Stimulated activated naive CD8-positive, alpha-beta T cell treated with anti-CD3 and anti-CD28 coated beads, Interleukin-15, amount 100 ng/mL, for 72 hours (primary cell): ENCODE measurements around the gene CCNY.
A peak's percentile ranks its signal among the peaks of the same experiment; 100 is the strongest.
"Not testable (repeated sequence)": the region's sequence is repeated elsewhere in the genome, so short reads cannot be mapped to it uniquely, and the experiment has no call there.

Experiments used
- ATAC-seq: fragments of 150-1000 bp; cut with Tn5 transposase; 2 replicates; pipeline ENCODE4 v1.10.0; 2021; ENCODE audit warnings: mild to moderate bottlenecking, moderate library complexity
- DNase-seq, 2 donors: peaks; one replicate each; pipeline ENCODE4 v3.0.0; 2021 to 2022
- H3K27ac Mint-ChIP-seq, 2 donors: one replicate each; pipeline ENCODE4 v1.8.0; 2022; ENCODE audit warnings: mild to moderate bottlenecking in 2 of 2, mixed read lengths in 2 of 2, moderate library complexity in 2 of 2
- H3K27me3 Mint-ChIP-seq: one replicate; pipeline ENCODE4 v1.8.0; 2022; ENCODE audit warnings: mixed read lengths
- H3K4me1 Mint-ChIP-seq: one replicate; pipeline ENCODE4 v1.8.0; 2022; ENCODE audit warnings: mild to moderate bottlenecking, mixed read lengths
- H3K4me3 Mint-ChIP-seq, 2 donors: one replicate each; pipeline ENCODE4 v1.8.0; 2022; ENCODE audit warnings: mild to moderate bottlenecking in 2 of 2, mixed read lengths in 2 of 2, moderate library complexity in 1 of 2
- H3K9me3 Mint-ChIP-seq, 2 donors: one replicate each; pipeline ENCODE4 v1.8.0; 2022; ENCODE audit warnings: mixed read lengths in 2 of 2

CCNY gene

GRCh38 chr10:35397953-35398352 lies 61.6 kb downstream of the CCNY start:
- ATAC-seq (no peak), DNase-seq (no peak)
- no peak overlapping the region for H3K27ac Mint-ChIP-seq

GRCh38 chr10:35398355-35398754 lies 62.0 kb downstream of the CCNY start:
- peaks cover 55% of the 10 kb centered on the region for H3K4me1 Mint-ChIP-seq
- no peaks in the 10 kb centered on the region for H3K9me3 Mint-ChIP-seq
- H3K27ac Mint-ChIP-seq = no peak overlapping the region
- ATAC-seq (no peak), DNase-seq (no peak)
- H3K27me3 Mint-ChIP-seq = no peaks in the 10 kb centered on the region
- no peak overlapping the region for H3K4me3 Mint-ChIP-seq

More at GRCh38 chr10:35397953-35398352, 61.6 kb downstream of the CCNY start:
- Mint-ChIP-seq H3K4me3 (no peak overlapping the region), H3K4me1 (peaks cover 59% of the 10 kb centered on the region), H3K9me3 (no peaks in the 10 kb centered on the region), H3K27me3 (no peaks in the 10 kb centered on the region)

GRCh38 chr10:35398908-35399307 lies 62.6 kb downstream of the CCNY start:
- Mint-ChIP-seq H3K9me3 (no peaks in the 10 kb centered on the region), H3K4me1 (peaks cover 52% of the 10 kb centered on the region), H3K4me3 (no peak overlapping the region), H3K27me3 (no peaks in the 10 kb centered on the region), H3K27ac (no peak overlapping the region)
- DNase-seq (no peak), ATAC-seq (no peak)

GRCh38 chr10:35399414-35400009 lies 63.2 kb downstream of the CCNY start:
- Mint-ChIP-seq H3K4me3 (no peak overlapping the region), H3K27me3 (no peaks in the 10 kb centered on the region), H3K9me3 (no peaks in the 10 kb centered on the region), H3K4me1 (peaks cover 48% of the 10 kb centered on the region), H3K27ac (peak overlapping the region in 1 of 2 donors; percentile 63)
- DNase-seq (no peak), ATAC-seq (no peak)

- H3K27me3 Mint-ChIP-seq = no peaks in the 10 kb centered on the region
- H3K9me3 Mint-ChIP-seq = no peaks in the 10 kb centered on the region
- DNase-seq (no peak), ATAC-seq (no peak)
- no peak overlapping the region for H3K4me3 Mint-ChIP-seq
- H3K4me1 Mint-ChIP-seq = peaks cover 36% of the 10 kb centered on the region
- no peak overlapping the region for H3K27ac Mint-ChIP-seq
These were observed 64.4 kb downstream of the CCNY start for GRCh38 chr10:35400595-35401268.

GRCh38 chr10:35403491-35403890 lies 67.2 kb downstream of the CCNY start:
- not testable (repeated sequence) for H3K27ac Mint-ChIP-seq, DNase-seq, H3K9me3 Mint-ChIP-seq, ATAC-seq, H3K27me3 Mint-ChIP-seq, H3K4me3 Mint-ChIP-seq
- H3K4me1 Mint-ChIP-seq = peaks cover 29% of the 10 kb centered on the region

GRCh38 chr10:35404077-35404476 lies 67.8 kb downstream of the CCNY start:
- not testable (repeated sequence) for H3K27me3 Mint-ChIP-seq, H3K9me3 Mint-ChIP-seq, H3K4me3 Mint-ChIP-seq, H3K27ac Mint-ChIP-seq, DNase-seq, ATAC-seq
- H3K4me1 Mint-ChIP-seq = peaks cover 30% of the 10 kb centered on the region

GRCh38 chr10:35406003-35406630 lies 69.8 kb downstream of the CCNY start:
- not testable (repeated sequence) for ATAC-seq, H3K27ac Mint-ChIP-seq, H3K4me3 Mint-ChIP-seq, H3K27me3 Mint-ChIP-seq, H3K9me3 Mint-ChIP-seq, DNase-seq
- H3K4me1 Mint-ChIP-seq = peaks cover 38% of the 10 kb centered on the region

- not testable (repeated sequence) for H3K9me3 Mint-ChIP-seq, H3K4me3 Mint-ChIP-seq, ATAC-seq, DNase-seq, H3K27me3 Mint-ChIP-seq
- H3K27ac Mint-ChIP-seq = peak overlapping the region in 1 of 2 donors; percentile 20
- peaks cover 38% of the 10 kb centered on the region for H3K4me1 Mint-ChIP-seq
These were observed 71.4 kb downstream of the CCNY start for GRCh38 chr10:35407696-35408095.

GRCh38 chr10:35409094-35409582 lies 72.8 kb downstream of the CCNY start:
- Mint-ChIP-seq H3K27ac (peak overlapping the region in 1 of 2 donors; percentile 2), H3K4me1 (peaks cover 38% of the 10 kb centered on the region), H3K4me3 (no peak overlapping the region), H3K9me3 (no peaks in the 10 kb centered on the region), H3K27me3 (no peaks in the 10 kb centered on the region)
- DNase-seq = peak in 1 of 2 donors; percentile 20
- peak; percentile 73 for ATAC-seq

GRCh38 chr10:35409808-35410207 lies 73.5 kb downstream of the CCNY start:
- H3K27ac Mint-ChIP-seq = no peak overlapping the region
- peaks cover 38% of the 10 kb centered on the region for H3K4me1 Mint-ChIP-seq
- ATAC-seq = no peak
- no peak for DNase-seq
- no peak overlapping the region for H3K4me3 Mint-ChIP-seq
- no peaks in the 10 kb centered on the region for H3K9me3 Mint-ChIP-seq
- H3K27me3 Mint-ChIP-seq = no peaks in the 10 kb centered on the region

GRCh38 chr10:35412003-35412723 lies 75.9 kb downstream of the CCNY start:
- DNase-seq (no peak), ATAC-seq (no peak)
- Mint-ChIP-seq H3K27ac (no peak overlapping the region), H3K4me1 (peaks cover 34% of the 10 kb centered on the region), H3K4me3 (no peak overlapping the region), H3K27me3 (no peaks in the 10 kb centered on the region), H3K9me3 (no peaks in the 10 kb centered on the region)

- peaks cover 25% of the 10 kb centered on the region for H3K4me1 Mint-ChIP-seq
- no peak overlapping the region for H3K27ac Mint-ChIP-seq
- ATAC-seq = peak; percentile 82
- no peak overlapping the region for H3K4me3 Mint-ChIP-seq
- no peaks in the 10 kb centered on the region for H3K27me3 Mint-ChIP-seq
- H3K9me3 Mint-ChIP-seq = no peaks in the 10 kb centered on the region
- DNase-seq = no peak
These were observed 76.7 kb downstream of the CCNY start for GRCh38 chr10:35412900-35413491.

- H3K27me3 Mint-ChIP-seq = no peaks in the 10 kb centered on the region
- peaks cover 15% of the 10 kb centered on the region for H3K4me1 Mint-ChIP-seq
- ATAC-seq (peak; percentile 62), DNase-seq (peak; percentile 7 to 21)
- peak overlapping the region in 1 of 2 donors; percentile 53 for H3K4me3 Mint-ChIP-seq
- peak overlapping the region in 1 of 2 donors; percentile 42 for H3K27ac Mint-ChIP-seq
- no peaks in the 10 kb centered on the region for H3K9me3 Mint-ChIP-seq
These were observed 77.9 kb downstream of the CCNY start for GRCh38 chr10:35413985-35414861.
